Activated CD4-positive, alpha-beta T cell treated with anti-CD3 and anti-CD28 coated beads for 36 hours (primary cell): ENCODE results near the gene SERGEF. TPM values are rescaled to one million over a fixed set of nuclear protein-coding genes. Genes with fewer than 3 reads are reported as not detected.

Source experiments
- ATAC-seq: fragments of 200-7000 bp; cut with Tn5 transposase; one replicate; pipeline ENCODE4 v1.10.0; 2021; ENCODE audit warnings: mild to moderate bottlenecking, moderate library complexity
- CTCF ChIA-PET: fragments of 350-600 bp; sonication (Branson Sonifier 250); formaldehyde crosslinking; loops from one replicate; lab custom pipeline; 2021; ENCODE audit warnings: antibody characterized with exemption; lab: Charles Lee
- POLR2A ChIA-PET: fragments of 350-600 bp; sonication (Branson Sonifier 250); formaldehyde crosslinking; loops from one replicate; lab custom pipeline; 2021; ENCODE audit warnings: antibody characterized with exemption, inconsistent platforms; lab: Charles Lee
- DNase-seq: peaks from one replicate; pipeline ENCODE4 v3.0.0-alpha.2; 2020
- H3K27ac Mint-ChIP-seq: one replicate; pipeline ENCODE4 v1.8.0; 2021; ENCODE audit warnings: mixed read lengths
- H3K27me3 Mint-ChIP-seq: one replicate; pipeline ENCODE4 v1.8.0; 2021; ENCODE audit warnings: mixed read lengths
- H3K36me3 Mint-ChIP-seq: one replicate; pipeline ENCODE4 v1.8.0; 2021; ENCODE audit warnings: low read depth, mixed read lengths
- H3K4me1 Mint-ChIP-seq: one replicate; pipeline ENCODE4 v1.8.0; 2021; ENCODE audit warnings: mixed read lengths
- H3K4me3 Mint-ChIP-seq: one replicate; pipeline ENCODE4 v1.8.0; 2021; ENCODE audit warnings: mild to moderate bottlenecking, moderate library complexity, mixed read lengths
- H3K9me3 Mint-ChIP-seq: one replicate; pipeline ENCODE4 v1.8.0; 2021; ENCODE audit warnings: low read depth, mixed read lengths
- intact Hi-C, 2 experiments: fragments of 100-400 bp; cut with DNase I in 1 of 2; cut with micrococcal nuclease in 1 of 2; formaldehyde crosslinking; loops; one replicate each; pipeline versions ENCODE4 v1.14.2 to v1.15.1; 2022 to 2024; cut with DNase I, micrococcal nuclease
- total RNA-seq, 2 experiments: library from RNA; stranded (reverse); gene quantifications; one replicate each; pipeline ENCODE4 v1.2.3, GENCODE V29; 2021

Gene SERGEF
- total RNA-seq, 2 experiments from 2014 or later, result 47.5 to 57.5 TPM

DNA sequence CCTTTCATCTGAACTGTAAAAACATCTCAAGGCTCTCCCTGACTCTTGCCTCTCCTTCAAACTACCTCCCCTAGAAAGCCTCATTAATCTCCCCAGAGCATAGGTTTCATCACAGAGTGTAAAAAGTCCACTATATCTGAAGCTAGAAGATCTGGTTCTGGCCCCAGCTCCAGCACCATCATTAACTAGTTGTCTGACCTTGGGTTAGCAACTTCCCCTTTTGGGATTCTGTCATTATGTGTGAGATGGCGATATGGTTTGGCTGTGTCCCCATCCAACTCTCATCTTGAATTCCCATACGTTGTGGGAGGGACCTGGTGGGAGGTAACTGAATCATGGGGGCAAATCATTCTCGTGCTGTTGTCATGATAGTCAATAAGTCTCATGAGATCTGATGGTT lies 181.0 kb downstream of the SERGEF start:
- ATAC-seq (no peak), DNase-seq (no peak)
- no peak overlapping the region for H3K4me3 Mint-ChIP-seq
- ChIA-PET POLR2A (no interaction called here), CTCF (interaction anchor here (0.5 kb wide), 1 partner anchor 100 kb away, joined by 3 read pairs; no protein-coding TSS in a partner anchor)
- H3K4me1 Mint-ChIP-seq, result no peaks in the 10 kb centered on the region
- no peak overlapping the region for H3K27ac Mint-ChIP-seq
- intact Hi-C loops, result no loop called here
- H3K9me3 Mint-ChIP-seq, result no peaks in the 10 kb centered on the region
- H3K36me3 Mint-ChIP-seq, result no peaks in the 10 kb centered on the region
- no peaks in the 10 kb centered on the region for H3K27me3 Mint-ChIP-seq

DNA sequence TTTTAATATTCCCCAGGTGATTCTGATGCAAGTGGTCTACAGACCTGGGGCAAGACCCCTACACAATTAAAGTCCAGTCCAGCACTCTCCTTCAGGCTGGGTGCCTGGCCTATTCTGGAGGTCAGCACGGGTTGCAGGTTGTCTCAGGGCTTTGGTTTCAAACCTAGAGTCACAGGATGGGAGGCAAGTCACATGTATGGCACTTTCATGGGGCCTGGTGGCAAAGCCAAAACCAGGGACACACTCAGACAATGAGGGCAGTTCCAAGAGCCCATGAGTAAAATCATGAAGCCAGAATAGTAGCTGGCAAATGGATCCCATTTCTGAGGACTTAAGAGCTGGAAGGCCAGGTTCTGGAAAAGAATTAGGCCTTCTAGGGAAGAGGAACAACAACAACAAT lies 181.6 kb downstream of the SERGEF start:
- CTCF ChIA-PET, result interaction anchor here (0.5 kb wide), 1 partner anchor 101 kb away, joined by 3 read pairs; no protein-coding TSS in a partner anchor
- intact Hi-C loops, result no loop called here
- H3K4me1 Mint-ChIP-seq, result no peaks in the 10 kb centered on the region

DNA sequence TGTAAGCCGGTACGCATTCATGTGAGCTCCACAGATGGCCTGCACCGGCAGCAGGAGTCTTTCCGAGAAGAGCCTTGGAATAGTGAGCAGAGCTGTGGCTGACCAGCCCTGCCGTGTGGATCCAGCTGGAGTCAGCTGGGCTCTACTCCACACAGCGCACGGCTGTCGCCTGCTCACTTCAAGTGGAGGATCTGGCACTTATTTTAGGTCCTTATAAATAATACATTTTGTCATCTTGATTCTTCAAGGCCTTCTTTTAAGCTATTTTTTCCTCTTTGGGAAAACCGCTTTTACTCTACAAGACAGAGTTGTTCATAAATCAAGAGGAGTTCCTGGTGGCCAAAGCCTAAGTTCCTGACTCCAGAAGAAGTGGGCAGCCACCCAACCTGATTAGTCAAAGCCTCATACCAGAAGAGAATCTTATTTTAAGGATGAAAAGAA lies 184.5 kb downstream of the SERGEF start:
- POLR2A ChIA-PET, result no interaction called here
- H3K36me3 Mint-ChIP-seq, result peaks cover 2% of the 10 kb centered on the region
- H3K4me3 Mint-ChIP-seq, result no peak overlapping the region
- CTCF ChIA-PET, result no interaction called here
- no peak for ATAC-seq
- H3K4me1 Mint-ChIP-seq, result no peaks in the 10 kb centered on the region
- intact Hi-C loops, result no loop called here
- H3K27ac Mint-ChIP-seq, result no peak overlapping the region
- no peaks in the 10 kb centered on the region for H3K9me3 Mint-ChIP-seq
- no peak for DNase-seq
- H3K27me3 Mint-ChIP-seq, result no peaks in the 10 kb centered on the region

More for the DNA sequence above, 181.6 kb downstream of the SERGEF start:
- Mint-ChIP-seq H3K27ac (no peak overlapping the region), H3K27me3 (no peaks in the 10 kb centered on the region), H3K9me3 (no peaks in the 10 kb centered on the region), H3K4me3 (no peak overlapping the region), H3K36me3 (peaks cover 2% of the 10 kb centered on the region)
- POLR2A ChIA-PET, result no interaction called here
- ATAC-seq (no peak), DNase-seq (no peak)

DNA sequence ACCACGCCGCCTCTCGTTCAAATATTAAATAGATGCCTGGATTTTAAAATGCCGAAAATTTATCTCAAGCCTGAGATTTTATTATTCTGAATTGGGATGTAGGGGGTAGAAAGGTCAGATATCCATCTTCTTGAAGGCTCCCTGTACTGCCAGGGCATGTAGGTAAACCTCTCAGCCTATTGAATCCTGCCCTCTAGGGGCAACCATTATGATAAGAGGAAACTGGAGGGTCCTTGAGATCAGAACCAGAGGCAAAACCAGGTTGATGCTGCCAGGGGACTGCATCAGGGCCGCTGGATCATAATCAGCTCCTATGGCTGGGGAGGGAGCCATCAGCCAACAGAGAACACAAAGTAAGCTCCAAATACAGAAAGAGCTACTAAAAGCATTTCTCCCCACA lies 185.8 kb downstream of the SERGEF start:
- Mint-ChIP-seq H3K27me3 (no peaks in the 10 kb centered on the region), H3K9me3 (no peaks in the 10 kb centered on the region), H3K36me3 (peaks cover 2% of the 10 kb centered on the region), H3K4me3 (no peak overlapping the region), H3K27ac (no peak overlapping the region), H3K4me1 (no peaks in the 10 kb centered on the region)
- ChIA-PET POLR2A (no interaction called here), CTCF (interaction anchor here (0.6 to 1.1 kb wide), 2 partner anchors 10 to 424 kb away, joined by 3 to 4 read pairs; no protein-coding TSS in a partner anchor)
- ATAC-seq (no peak), DNase-seq (no peak)
- intact Hi-C loops, result no loop called here

DNA sequence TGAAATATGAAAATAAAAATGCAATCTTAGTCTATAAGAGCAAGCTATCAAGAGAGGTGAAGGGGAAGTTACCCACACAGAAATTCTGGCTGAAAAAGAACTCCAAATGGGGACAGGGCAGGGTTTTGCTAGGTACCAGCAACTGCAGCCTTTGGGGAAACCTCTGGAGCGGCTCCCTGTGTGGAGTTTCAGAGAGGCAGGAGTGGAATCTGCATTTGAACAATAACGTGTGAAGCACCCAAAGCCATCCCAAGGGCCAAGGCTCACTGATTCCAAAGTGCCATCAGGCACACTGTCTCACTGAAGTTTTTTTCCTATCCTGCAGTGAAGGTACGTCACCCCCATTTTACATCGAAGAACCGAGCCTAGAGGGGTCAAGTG lies 190.5 kb downstream of the SERGEF start:
- DNase-seq (no peak), ATAC-seq (no peak)
- H3K4me1 Mint-ChIP-seq, result no peaks in the 10 kb centered on the region
- POLR2A ChIA-PET, result no interaction called here
- intact Hi-C loops, result no loop called here
- CTCF ChIA-PET, result no interaction called here
- no peak overlapping the region for H3K4me3 Mint-ChIP-seq
- no peaks in the 10 kb centered on the region for H3K9me3 Mint-ChIP-seq
- H3K27me3 Mint-ChIP-seq, result no peaks in the 10 kb centered on the region
- H3K36me3 Mint-ChIP-seq, result peaks cover 2% of the 10 kb centered on the region
- H3K27ac Mint-ChIP-seq, result no peak overlapping the region

DNA sequence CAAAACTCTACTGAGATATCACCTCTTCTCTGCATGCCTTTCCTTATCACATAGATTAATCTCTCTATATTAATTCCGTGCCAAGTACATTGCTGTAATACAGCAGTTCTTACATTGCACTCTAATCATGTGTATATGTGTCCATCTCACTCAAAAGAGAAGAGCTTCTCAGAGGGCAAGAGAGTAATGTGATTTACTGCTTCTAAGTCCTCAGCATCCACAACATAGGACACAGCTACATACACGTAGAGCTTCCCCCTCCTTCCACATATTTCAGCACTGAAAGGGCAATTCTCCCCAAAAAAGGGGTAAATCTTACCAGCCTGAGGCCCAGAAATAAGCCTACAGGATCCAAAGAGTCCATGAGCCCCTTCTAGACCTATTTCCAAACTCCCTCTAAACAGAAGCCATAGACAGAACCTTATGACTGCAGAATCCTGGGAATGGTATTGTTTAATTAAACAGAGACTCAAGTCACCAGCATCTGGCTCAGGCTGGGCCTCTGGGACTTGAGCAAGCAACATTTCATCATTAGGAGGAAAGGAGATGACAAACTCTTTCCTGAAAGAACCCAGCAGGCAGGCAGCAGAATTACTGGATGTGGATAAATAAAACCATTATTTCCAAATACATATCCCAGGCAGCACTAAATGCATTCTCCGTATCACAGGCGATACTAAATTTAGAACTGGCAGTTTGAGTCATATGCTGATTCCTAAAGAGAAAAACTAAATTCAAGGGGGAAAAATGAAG lies 191.0 kb downstream of the SERGEF start:
- ChIA-PET POLR2A (no interaction called here), CTCF (no interaction called here)
- Mint-ChIP-seq H3K9me3 (no peaks in the 10 kb centered on the region), H3K4me1 (no peaks in the 10 kb centered on the region), H3K36me3 (peaks cover 2% of the 10 kb centered on the region), H3K4me3 (no peak overlapping the region), H3K27me3 (no peaks in the 10 kb centered on the region), H3K27ac (no peak overlapping the region)
- DNase-seq (no peak), ATAC-seq (no peak)
- intact Hi-C loops, result no loop called here

DNA sequence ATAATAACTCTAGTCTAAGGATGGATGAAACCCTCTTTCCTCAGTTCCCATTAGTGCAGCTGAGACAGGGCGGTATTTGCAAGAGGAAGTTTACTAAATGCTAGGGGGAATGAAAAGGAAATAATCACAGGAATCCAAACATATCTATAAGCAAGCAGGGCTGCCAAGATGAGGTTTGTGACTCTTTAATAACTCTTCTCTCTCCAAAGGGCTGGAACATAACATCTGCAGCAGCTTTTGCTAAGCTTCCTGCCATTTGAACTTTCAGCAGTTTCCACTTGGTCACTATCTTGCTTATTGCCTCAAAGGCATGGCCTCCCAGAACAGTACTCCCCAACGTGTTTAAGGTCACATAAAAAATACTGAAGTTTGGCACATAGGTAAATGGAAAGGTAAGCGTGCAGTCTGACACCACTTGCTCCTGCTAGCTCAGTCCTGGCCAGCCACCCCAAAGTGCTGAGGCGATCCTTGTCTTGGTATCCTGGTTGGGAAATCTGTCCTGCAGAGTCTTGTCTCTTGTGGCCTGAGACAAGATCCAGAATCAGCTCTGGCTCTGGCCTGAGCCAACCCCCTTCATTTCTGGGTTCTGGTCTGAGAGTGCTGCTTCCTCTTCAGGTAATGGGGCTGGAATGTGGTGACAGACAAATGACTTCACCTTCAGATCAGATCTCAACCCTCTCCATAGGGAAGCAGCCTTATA lies 196.5 kb downstream of the SERGEF start:
- H3K4me3 Mint-ChIP-seq, result no peak overlapping the region
- ChIA-PET POLR2A (no interaction called here), CTCF (interaction anchor here (0.7 kb wide), 1 partner anchor 11 kb away, joined by 3 read pairs; no protein-coding TSS in a partner anchor)
- intact Hi-C loops, result no loop called here
- H3K9me3 Mint-ChIP-seq, result no peaks in the 10 kb centered on the region
- no peaks in the 10 kb centered on the region for H3K4me1 Mint-ChIP-seq
- DNase-seq (no peak), ATAC-seq (no peak)
- H3K27ac Mint-ChIP-seq, result no peak overlapping the region
- no peaks in the 10 kb centered on the region for H3K27me3 Mint-ChIP-seq
- H3K36me3 Mint-ChIP-seq, result peaks cover 4% of the 10 kb centered on the region

DNA sequence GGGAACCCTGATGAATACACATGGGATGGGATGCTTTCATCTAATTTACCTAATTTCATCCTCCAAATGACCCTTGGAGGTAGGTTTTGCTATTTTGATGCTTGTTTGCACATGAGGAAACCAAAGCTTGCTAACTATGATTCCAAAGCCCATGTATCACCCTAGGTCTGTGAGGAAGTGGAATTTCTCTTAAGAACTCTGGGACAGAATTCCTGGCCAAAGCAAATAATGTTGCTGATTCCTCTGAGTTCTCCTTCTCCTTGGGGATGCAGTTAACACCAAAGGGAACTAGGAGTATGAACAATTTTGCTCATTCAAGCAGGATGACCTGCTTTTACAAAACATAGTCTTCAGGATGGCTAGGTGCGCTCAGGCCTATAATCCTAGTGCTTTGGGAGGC lies 198.3 kb downstream of the SERGEF start:
- intact Hi-C loops, result no loop called here
- Mint-ChIP-seq H3K4me3 (no peak overlapping the region), H3K4me1 (no peaks in the 10 kb centered on the region), H3K27ac (no peak overlapping the region), H3K36me3 (peaks cover 4% of the 10 kb centered on the region), H3K27me3 (no peaks in the 10 kb centered on the region), H3K9me3 (no peaks in the 10 kb centered on the region)
- DNase-seq (no peak), ATAC-seq (no peak)
- ChIA-PET POLR2A (no interaction called here), CTCF (no interaction called here)

DNA sequence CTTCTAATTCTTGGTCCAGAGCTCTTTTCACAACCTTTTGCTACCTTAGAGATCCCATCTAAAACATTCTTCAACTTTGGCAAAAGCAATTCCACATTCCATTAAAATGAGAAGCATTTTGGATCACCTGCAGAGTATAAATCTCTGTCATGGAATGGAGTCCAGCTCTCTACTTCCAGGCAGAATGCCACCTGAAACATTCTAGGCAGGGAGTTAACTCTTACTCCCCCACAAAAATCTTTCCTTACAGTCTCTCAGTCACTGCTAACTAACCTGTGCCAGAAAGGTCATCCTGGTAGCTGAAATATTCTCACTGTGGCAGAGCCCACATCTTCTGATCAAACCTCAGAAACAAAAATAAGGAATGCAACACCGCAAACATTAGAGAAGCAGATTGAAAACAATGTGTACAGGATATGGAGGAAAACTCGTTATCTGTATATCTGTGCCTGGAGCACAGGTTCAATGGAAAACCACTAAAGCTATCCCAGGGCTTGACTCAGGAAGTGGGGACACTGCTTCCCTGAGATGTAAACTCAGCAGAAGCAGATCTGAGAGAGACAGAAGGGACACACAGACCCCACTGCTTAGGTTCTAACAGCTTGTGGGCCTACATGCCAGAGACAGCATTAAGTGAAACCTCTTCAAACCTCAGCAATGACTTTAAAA lies 199.3 kb downstream of the SERGEF start:
- ATAC-seq (no peak), DNase-seq (no peak)
- intact Hi-C loops, result no loop called here
- peaks cover 4% of the 10 kb centered on the region for H3K36me3 Mint-ChIP-seq
- H3K27me3 Mint-ChIP-seq, result no peaks in the 10 kb centered on the region
- POLR2A ChIA-PET, result no interaction called here
- CTCF ChIA-PET, result no interaction called here
- no peaks in the 10 kb centered on the region for H3K4me1 Mint-ChIP-seq
- H3K27ac Mint-ChIP-seq, result no peak overlapping the region
- no peaks in the 10 kb centered on the region for H3K9me3 Mint-ChIP-seq
- no peak overlapping the region for H3K4me3 Mint-ChIP-seq

DNA sequence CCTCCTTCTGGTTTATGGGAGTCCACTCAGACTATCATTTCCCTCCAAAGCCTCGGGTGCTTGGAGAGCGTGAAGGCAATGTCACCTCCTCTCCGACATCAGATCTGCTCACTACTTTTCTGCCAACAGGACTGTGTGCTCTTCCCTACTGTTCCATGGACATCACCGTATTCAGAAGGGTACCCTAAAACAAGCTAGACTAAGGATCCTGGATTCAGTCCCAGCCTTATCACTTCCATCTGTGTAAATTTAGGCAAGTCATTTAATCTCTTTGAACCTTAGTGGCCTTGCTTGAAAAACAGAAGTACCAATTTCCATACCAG lies 200.0 kb downstream of the SERGEF start:
- peaks cover 6% of the 10 kb centered on the region for H3K36me3 Mint-ChIP-seq
- H3K4me3 Mint-ChIP-seq, result no peak overlapping the region
- H3K27me3 Mint-ChIP-seq, result no peaks in the 10 kb centered on the region
- CTCF ChIA-PET, result no interaction called here
- H3K4me1 Mint-ChIP-seq, result no peaks in the 10 kb centered on the region
- H3K27ac Mint-ChIP-seq, result no peak overlapping the region
- POLR2A ChIA-PET, result no interaction called here
- no peak for DNase-seq
- intact Hi-C loops, result no loop called here
- H3K9me3 Mint-ChIP-seq, result no peaks in the 10 kb centered on the region
- no peak for ATAC-seq

DNA sequence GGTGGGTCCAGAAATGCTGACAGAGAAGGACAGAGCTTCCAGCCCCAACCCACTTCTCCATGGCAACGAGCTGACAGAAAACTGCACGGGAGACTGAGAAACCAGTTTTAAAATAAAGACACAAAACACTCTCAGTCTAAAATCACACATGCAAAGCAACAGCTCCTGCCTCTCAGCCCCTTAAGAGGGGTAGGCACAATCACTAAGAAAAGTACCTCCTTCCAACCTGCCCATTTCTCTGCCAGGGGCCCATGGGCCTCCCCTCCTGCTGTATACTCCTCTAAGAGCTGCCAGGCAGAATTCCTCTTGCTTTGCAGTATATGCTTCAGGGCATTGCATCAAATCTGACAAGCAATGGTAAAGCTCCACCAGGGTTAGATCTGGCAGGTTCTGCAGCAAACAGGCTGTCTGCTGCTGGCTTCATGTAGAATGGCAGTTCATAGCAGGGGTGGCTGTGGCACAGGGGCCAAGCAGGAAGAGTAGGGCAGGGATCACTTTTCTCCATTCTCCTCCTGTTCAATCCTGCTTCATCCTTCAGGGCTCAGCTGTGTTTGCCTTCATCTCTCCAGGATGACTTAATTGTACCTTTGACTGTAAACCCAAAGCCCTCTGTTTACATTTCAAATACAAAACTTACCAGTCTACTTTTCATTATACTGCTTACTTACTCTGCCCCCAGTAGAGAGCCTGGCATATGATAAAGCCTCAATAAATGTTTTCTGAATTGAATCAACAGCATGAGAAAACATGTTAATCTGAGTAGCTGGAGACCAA lies 200.6 kb downstream of the SERGEF start:
- ATAC-seq (no peak), DNase-seq (no peak)
- H3K36me3 Mint-ChIP-seq, result peaks cover 6% of the 10 kb centered on the region
- no peaks in the 10 kb centered on the region for H3K9me3 Mint-ChIP-seq
- H3K27ac Mint-ChIP-seq, result no peak overlapping the region
- CTCF ChIA-PET, result interaction anchor here (1.7 kb wide), 1 partner anchor 13 kb away, joined by 3 read pairs; no protein-coding TSS in a partner anchor
- no peak overlapping the region for H3K4me3 Mint-ChIP-seq
- no peaks in the 10 kb centered on the region for H3K4me1 Mint-ChIP-seq
- POLR2A ChIA-PET, result no interaction called here
- intact Hi-C loops, result no loop called here
- H3K27me3 Mint-ChIP-seq, result no peaks in the 10 kb centered on the region
